Measurements from ENCODE around the gene JPH2. TPM values are rescaled to one million over a fixed set of nuclear protein-coding genes. Genes with fewer than 3 reads are reported as not detected.
"Not testable (repeated sequence)": the region's sequence is repeated elsewhere in the genome, so short reads cannot be mapped to it uniquely, and the experiment has no call there.

JPH2 gene
- total RNA-seq, 2 donors from 2014 or later: 29.1 to 31.1 TPM

GRCh38 chr20:44198872-44199271 lies 11.9 kb upstream of the JPH2 start:
- Histone ChIP-seq H3K27ac (no peak overlapping the region), H3K36me3 (peaks cover 0 to 15% of the 10 kb centered on the region in 2 donors), H3K4me3 (no peak overlapping the region), H3K27me3 (replicated peaks; ENCODE audit: insufficient read depth) (no peaks in the 10 kb centered on the region), H3K9me3 (no peaks in the 10 kb centered on the region), H3K4me1 (replicated peaks) (peaks cover 14% of the 10 kb centered on the region)
- intact Hi-C loops (cut with DNase I): loop anchor here (10.0 kb wide), 2 partner anchors 284 to 434 kb away; partner anchors contain the start of gene TOX2
- DNase-seq (ENCODE audit: low spot score): no peak
- TF ChIP-seq CTCF (IDR thresholded peaks at IDR 0.05) (no peak), POLR2A (IDR thresholded peaks at IDR 0.05) (no peak), POLR2AphosphoS5 (IDR thresholded peaks at IDR 0.05) (no peak)
- WGBS: 89% methylated on average over 4 of the region's 4 CpGs

DNA sequence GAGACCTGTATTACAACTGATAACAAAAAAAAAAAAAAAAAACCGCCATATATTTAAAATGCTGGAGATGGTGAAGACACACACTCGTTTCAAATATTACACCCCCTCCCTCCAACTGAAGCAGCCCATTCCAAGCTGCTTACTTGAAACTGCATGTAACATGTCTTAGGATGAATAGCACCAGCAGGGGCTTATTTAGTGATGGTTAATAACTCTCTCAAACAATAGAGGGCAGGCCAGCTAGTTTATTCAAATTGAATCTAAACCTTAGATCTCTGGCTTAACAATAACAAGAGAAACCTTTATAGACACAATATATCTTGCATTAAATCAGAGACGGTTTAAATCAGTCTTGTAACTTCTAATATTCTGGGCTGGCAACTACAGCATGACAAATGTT lies 9.3 kb upstream of the JPH2 start:
- intact Hi-C loops (cut with DNase I): loop anchor here (10.0 kb wide), 2 partner anchors 281 to 431 kb away; partner anchors contain the start of gene TOX2
- 46% methylated on average over 3 of the region's 3 CpGs for WGBS
- Histone ChIP-seq H3K27me3 (replicated peaks; ENCODE audit: insufficient read depth) (no peaks in the 10 kb centered on the region), H3K9me3 (no peaks in the 10 kb centered on the region), H3K36me3 (peaks cover 0 to 15% of the 10 kb centered on the region in 2 donors), H3K4me3 (no peak overlapping the region), H3K4me1 (replicated peaks) (no peaks in the 10 kb centered on the region), H3K27ac (no peak overlapping the region)
- TF ChIP-seq POLR2A (IDR thresholded peaks at IDR 0.05) (no peak), CTCF (IDR thresholded peaks at IDR 0.05) (no peak), POLR2AphosphoS5 (IDR thresholded peaks at IDR 0.05) (no peak)
- DNase-seq (ENCODE audit: low spot score): no peak

DNA sequence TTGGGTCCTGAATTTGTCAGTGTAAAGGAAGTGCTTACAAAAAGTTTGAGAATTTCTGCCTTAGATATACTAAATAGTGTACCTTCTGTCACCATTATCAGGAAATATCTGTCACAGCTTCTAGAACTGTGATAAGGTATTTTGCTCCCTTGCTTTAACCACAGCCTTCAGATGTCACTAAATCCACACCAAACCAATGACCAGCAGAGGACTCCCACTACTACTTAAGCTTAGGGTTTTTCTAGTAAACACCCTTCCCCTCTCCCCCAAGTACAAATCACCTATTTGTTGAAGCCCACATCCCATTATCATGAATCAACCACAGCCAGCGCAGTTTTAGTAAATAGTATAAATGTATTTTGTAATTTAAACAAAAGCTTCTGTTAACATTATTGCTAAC lies 8.6 kb upstream of the JPH2 start:
- 93% methylated on average over 1 of the region's 1 CpG for WGBS
- Histone ChIP-seq H3K27me3 (replicated peaks; ENCODE audit: insufficient read depth) (no peaks in the 10 kb centered on the region), H3K36me3 (peaks cover 0 to 15% of the 10 kb centered on the region in 2 donors), H3K27ac (no peak overlapping the region), H3K9me3 (no peaks in the 10 kb centered on the region), H3K4me3 (no peak overlapping the region), H3K4me1 (replicated peaks) (no peaks in the 10 kb centered on the region)
- no peak for DNase-seq (ENCODE audit: low spot score)
- TF ChIP-seq CTCF (IDR thresholded peaks at IDR 0.05) (no peak), POLR2A (IDR thresholded peaks at IDR 0.05) (no peak), POLR2AphosphoS5 (IDR thresholded peaks at IDR 0.05) (no peak)
- intact Hi-C loops (cut with DNase I): loop anchor here (10.0 kb wide), 2 partner anchors 281 to 431 kb away; partner anchors contain the start of gene TOX2

DNA sequence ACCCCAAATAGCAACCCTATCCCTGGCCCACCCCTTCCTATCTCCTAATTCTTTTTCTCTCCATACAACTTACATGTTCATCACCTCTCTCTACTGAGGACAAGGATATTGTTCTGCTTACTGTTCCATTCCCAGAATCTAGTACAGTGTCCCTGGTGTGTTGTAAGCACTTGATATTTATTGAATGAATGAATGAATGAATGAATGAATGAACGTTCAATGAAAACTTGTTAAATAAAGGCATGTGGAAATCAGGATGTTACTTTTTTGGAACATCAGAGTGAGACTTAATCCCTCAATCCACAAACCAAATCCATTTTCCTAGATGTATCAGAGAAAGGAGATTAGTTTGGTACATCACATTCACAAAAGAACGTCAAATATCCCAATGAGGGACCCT lies 6.8 kb upstream of the JPH2 start:
- no peak for DNase-seq (ENCODE audit: low spot score)
- Histone ChIP-seq H3K36me3 (peaks cover 0 to 10% of the 10 kb centered on the region in 2 donors), H3K4me3 (no peak overlapping the region), H3K4me1 (replicated peaks) (no peaks in the 10 kb centered on the region), H3K27me3 (replicated peaks; ENCODE audit: insufficient read depth) (no peaks in the 10 kb centered on the region), H3K9me3 (no peaks in the 10 kb centered on the region), H3K27ac (no peak overlapping the region)
- intact Hi-C loops (cut with DNase I): loop anchor here (5.0 to 10.0 kb wide), 3 partner anchors 279 to 656 kb away; partner anchors contain the start of gene TOX2
- no peak for TF ChIP-seq POLR2AphosphoS5 (IDR thresholded peaks at IDR 0.05)
- TF ChIP-seq CTCF (IDR thresholded peaks at IDR 0.05): no peak
- no peak for TF ChIP-seq POLR2A (IDR thresholded peaks at IDR 0.05)
- 74% methylated on average over 2 of the region's 2 CpGs for WGBS

GRCh38 chr20:44191640-44192039 lies 4.7 kb upstream of the JPH2 start:
- H3K4me3 ChIP-seq; H3K9me3 ChIP-seq; DNase-seq (ENCODE audit: low spot score); H3K27ac ChIP-seq; H3K4me1 ChIP-seq (replicated peaks); H3K36me3 ChIP-seq; H3K27me3 ChIP-seq (replicated peaks; ENCODE audit: insufficient read depth): not testable (repeated sequence)
- WGBS: 91% methylated on average over 5 of the region's 5 CpGs
- intact Hi-C loops (cut with DNase I): loop anchor here (5.0 to 10.0 kb wide), 3 partner anchors 277 to 654 kb away; partner anchors contain the start of gene TOX2
